Measurements from ENCODE around the gene MICAL3.

DNA sequence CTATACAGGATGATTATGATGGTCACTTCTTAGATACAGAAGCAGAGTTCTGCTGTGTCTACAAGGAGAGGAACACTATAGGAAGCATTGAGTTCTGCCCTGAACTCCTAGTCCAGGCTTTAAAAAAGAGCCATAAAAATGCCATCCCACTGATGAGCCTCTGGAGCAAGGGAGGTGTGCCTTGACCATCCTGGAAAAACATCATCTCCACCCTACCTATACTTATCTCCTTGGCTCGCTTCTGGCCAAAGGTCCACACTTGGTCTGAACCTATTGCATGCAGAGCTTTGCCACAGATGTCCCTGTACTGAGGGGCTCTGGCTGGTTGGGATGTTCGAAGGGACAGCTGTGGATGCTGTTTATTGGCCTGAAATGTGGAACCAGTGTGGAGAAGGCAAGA is 49.1 kb upstream of the MICAL3 start:
- TF ChIP-seq, protein P1, sequence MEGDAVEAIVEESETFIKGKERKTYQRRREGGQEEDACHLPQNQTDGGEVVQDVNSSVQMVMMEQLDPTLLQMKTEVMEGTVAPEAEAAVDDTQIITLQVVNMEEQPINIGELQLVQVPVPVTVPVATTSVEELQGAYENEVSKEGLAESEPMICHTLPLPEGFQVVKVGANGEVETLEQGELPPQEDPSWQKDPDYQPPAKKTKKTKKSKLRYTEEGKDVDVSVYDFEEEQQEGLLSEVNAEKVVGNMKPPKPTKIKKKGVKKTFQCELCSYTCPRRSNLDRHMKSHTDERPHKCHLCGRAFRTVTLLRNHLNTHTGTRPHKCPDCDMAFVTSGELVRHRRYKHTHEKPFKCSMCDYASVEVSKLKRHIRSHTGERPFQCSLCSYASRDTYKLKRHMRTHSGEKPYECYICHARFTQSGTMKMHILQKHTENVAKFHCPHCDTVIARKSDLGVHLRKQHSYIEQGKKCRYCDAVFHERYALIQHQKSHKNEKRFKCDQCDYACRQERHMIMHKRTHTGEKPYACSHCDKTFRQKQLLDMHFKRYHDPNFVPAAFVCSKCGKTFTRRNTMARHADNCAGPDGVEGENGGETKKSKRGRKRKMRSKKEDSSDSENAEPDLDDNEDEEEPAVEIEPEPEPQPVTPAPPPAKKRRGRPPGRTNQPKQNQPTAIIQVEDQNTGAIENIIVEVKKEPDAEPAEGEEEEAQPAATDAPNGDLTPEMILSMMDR (IDR thresholded peaks at IDR 0.05), result no peak
- TF ChIP-seq POLR2A (IDR thresholded peaks at IDR 0.05), result no peak

All from testis (tissue), 2 donors.